Neuronal stem cell (in vitro differentiated cells): ENCODE measurements around the gene C19orf47.

ENCODE experiments used
- DNase-seq: peaks from one replicate; pipeline ENCODE4 v3.0.0-alpha.2; 2013; ENCODE audit warnings: low spot score
- H2AFZ ChIP-seq: one replicate; pipeline ENCODE4 v1.6.1; 2013; ENCODE audit warnings: mild to moderate bottlenecking, low read length, inconsistent platforms
- H2AK5ac ChIP-seq: 2 replicates; pipeline ENCODE4 v1.6.1; 2013; ENCODE audit warnings: low read depth, mild to moderate bottlenecking, inconsistent platforms, low read length, moderate library complexity, mixed read lengths
- H2BK120ac ChIP-seq: 2 replicates; pipeline ENCODE4 v1.6.1; 2013; ENCODE audit warnings: low read depth, mild to moderate bottlenecking, inconsistent platforms, low read length, moderate library complexity, mixed read lengths
- H2BK12ac ChIP-seq: one replicate; pipeline ENCODE4 v1.6.1; 2013; ENCODE audit warnings: low read length, inconsistent platforms
- H2BK15ac ChIP-seq: 2 replicates; pipeline ENCODE4 v1.6.1; 2013; ENCODE audit warnings: mild to moderate bottlenecking, low read length, inconsistent platforms, mixed read lengths
- H2BK5ac ChIP-seq: one replicate; pipeline ENCODE4 v1.6.1; 2013; ENCODE audit warnings: inconsistent platforms, mild to moderate bottlenecking, low read length, moderate library complexity
- H3K14ac ChIP-seq: one replicate; pipeline ENCODE4 v1.6.1; 2013; ENCODE audit warnings: low read length, inconsistent platforms
- H3K18ac ChIP-seq: 2 replicates; pipeline ENCODE4 v1.6.1; 2013; ENCODE audit warnings: low read length, inconsistent platforms
- H3K23ac ChIP-seq: 2 replicates; pipeline ENCODE4 v1.6.1; 2013; ENCODE audit warnings: low read depth, mild to moderate bottlenecking, mixed read lengths, low read length, inconsistent platforms; ENCODE audit not compliant: poor library complexity
- H3K27ac ChIP-seq: replicated peaks from 3 replicates; pipeline ENCODE4 v1.5.1; 2013; ENCODE audit warnings: low read length, inconsistent platforms
- H3K27me3 ChIP-seq, 3 experiments: 2 replicates each; pipeline ENCODE4 v1.6.1; 2013; ENCODE audit warnings: low read length in 3 of 3, mild to moderate bottlenecking in 2 of 3, inconsistent platforms in 1 of 3, low read depth in 1 of 3, mixed read lengths in 1 of 3, moderate library complexity in 1 of 3; ENCODE audit not compliant: control insufficient read depth in 3 of 3, insufficient read depth in 3 of 3
- H3K36me3 ChIP-seq, 2 donors: replicated peaks in 1 of 2; 2 replicates each; pipeline ENCODE4 v1.6.1; 2013; ENCODE audit warnings: low read length in 2 of 2; ENCODE audit not compliant: control insufficient read depth in 2 of 2, insufficient read depth in 2 of 2
- H3K4ac ChIP-seq: 2 replicates; pipeline ENCODE4 v1.6.1; 2013; ENCODE audit warnings: inconsistent platforms, mild to moderate bottlenecking, low read length, moderate library complexity
- H3K4me1 ChIP-seq, 2 donors: 1 replicate in 1 of 2; 2 replicates in 1 of 2; pipeline ENCODE4 v1.6.1; 2013; ENCODE audit warnings: low read length in 2 of 2, low read depth in 1 of 2; ENCODE audit not compliant: control insufficient read depth in 2 of 2, insufficient read depth in 1 of 2
- H3K4me2 ChIP-seq: one replicate; pipeline ENCODE4 v1.6.1; 2013; ENCODE audit warnings: mild to moderate bottlenecking, low read length, inconsistent platforms; ENCODE audit not compliant: insufficient read depth, poor library complexity, severe bottlenecking
- H3K4me3 ChIP-seq, 2 donors: 2 replicates each; pipeline ENCODE4 v1.5.1; 2013; ENCODE audit warnings: low read length in 2 of 2, mild to moderate bottlenecking in 2 of 2, inconsistent platforms in 1 of 2, moderate library complexity in 1 of 2
- H3K79me1 ChIP-seq: one replicate; pipeline ENCODE4 v1.6.1; 2013; ENCODE audit warnings: low read depth, mild to moderate bottlenecking, inconsistent platforms, low read length, moderate library complexity
- H3K9ac ChIP-seq: one replicate; pipeline ENCODE4 v1.6.1; 2013; ENCODE audit warnings: mild to moderate bottlenecking, low read depth, low read length, inconsistent platforms; ENCODE audit not compliant: poor library complexity
- H3K9me3 ChIP-seq, 2 donors: replicated peaks in 1 of 2; 2 replicates each; pipeline versions ENCODE3 to v1.6.1; 2013; ENCODE audit warnings: low read length in 2 of 2, mild to moderate bottlenecking in 2 of 2, inconsistent platforms in 1 of 2, low read depth in 1 of 2, mixed read lengths in 1 of 2, moderate library complexity in 1 of 2; ENCODE audit not compliant: control insufficient read depth in 2 of 2, insufficient read depth in 1 of 2
- H4K8ac ChIP-seq: one replicate; pipeline ENCODE4 v1.6.1; 2013; ENCODE audit warnings: low read depth, mild to moderate bottlenecking, inconsistent platforms, low read length, moderate library complexity
- H4K91ac ChIP-seq: one replicate; pipeline ENCODE4 v1.6.1; 2013; ENCODE audit warnings: low read length, low read depth, mild to moderate bottlenecking, inconsistent platforms; ENCODE audit not compliant: poor library complexity
- WGBS, 2 donors: extraction: QIAGEN DNeasy Blood & Tissue Kit; methylation state at CpG; one replicate each; pipeline ENCODE4 v1.1.7; 2013; ENCODE audit warnings: missing lambda C conversion rate in 2 of 2, mixed read lengths in 1 of 2; ENCODE audit not compliant: insufficient read length in 2 of 2, insufficient replicate concordance in 1 of 2; ENCODE audit errors: extremely low coverage in 2 of 2; 5-methylcytosine and 5-hydroxymethylcytosine counted together

Gene C19orf47

GRCh38 chr19:40378509-40378908, 30.3 kb upstream of the C19orf47 start:
- no peak overlapping the region for H3K4me3 ChIP-seq
- no peak overlapping the region for H2BK120ac ChIP-seq
- no CpG with 5 or more reads among the region's 2 CpGs for WGBS, 2 donors

GRCh38 chr19:40377876-40378385, 29.7 kb upstream of the C19orf47 start:
- Histone ChIP-seq H2AFZ (no peak overlapping the region), H3K18ac (no peak overlapping the region), H3K14ac (no peak overlapping the region), H3K4me1 (no peaks in the 10 kb centered on the region), H3K4me2 (no peak overlapping the region), H3K36me3 (peaks cover 39 to 57% of the 10 kb centered on the region in 2 donors), H3K27me3 (no peaks in the 10 kb centered on the region), H4K8ac (peak overlapping the region; percentile 43), H2BK12ac (no peak overlapping the region), H3K79me1 (peaks cover 10% of the 10 kb centered on the region), H2AK5ac (no peak overlapping the region), H4K91ac (no peak overlapping the region), H3K27ac (no peak overlapping the region), H2BK5ac (no peak overlapping the region), H3K4me3 (peak overlapping the region in 1 of 2 donors; percentile 55), H2BK15ac (no peak overlapping the region), H3K9ac (no peak overlapping the region), H3K23ac (no peak overlapping the region), H2BK120ac (no peak overlapping the region), H3K4ac (no peak overlapping the region), H3K9me3 (peaks cover 0 to 4% of the 10 kb centered on the region in 2 donors)
- no CpG with 5 or more reads among the region's 25 CpGs for WGBS, 2 donors
- DNase-seq = no peak

More at GRCh38 chr19:40378509-40378908, 30.3 kb upstream of the C19orf47 start:
- Histone ChIP-seq H3K79me1 (peaks cover 10% of the 10 kb centered on the region), H3K23ac (no peak overlapping the region), H2BK5ac (no peak overlapping the region), H3K4me2 (no peak overlapping the region), H4K8ac (no peak overlapping the region), H4K91ac (no peak overlapping the region), H3K27me3 (no peaks in the 10 kb centered on the region), H3K36me3 (peaks cover 37 to 52% of the 10 kb centered on the region in 2 donors), H2BK12ac (no peak overlapping the region), H3K4ac (no peak overlapping the region), H3K27ac (no peak overlapping the region), H3K4me1 (no peaks in the 10 kb centered on the region), H2AFZ (no peak overlapping the region), H2AK5ac (no peak overlapping the region), H3K14ac (no peak overlapping the region), H3K18ac (no peak overlapping the region), H3K9me3 (peaks cover 0 to 4% of the 10 kb centered on the region in 2 donors), H3K9ac (no peak overlapping the region), H2BK15ac (no peak overlapping the region)
- no peak for DNase-seq

- no peak overlapping the region for H2BK12ac ChIP-seq
- no peak overlapping the region for H2BK5ac ChIP-seq
- WGBS, 2 donors = no CpG with 5 or more reads among the region's 17 CpGs
These were observed 28.2 kb upstream of the C19orf47 start for GRCh38 chr19:40376286-40376862.

GRCh38 chr19:40374084-40374483, 25.9 kb upstream of the C19orf47 start:
- Histone ChIP-seq H3K27ac (no peak overlapping the region), H3K27me3 (no peaks in the 10 kb centered on the region), H3K9ac (no peak overlapping the region), H2BK12ac (no peak overlapping the region), H3K4me3 (no peak overlapping the region), H3K23ac (no peak overlapping the region), H2BK15ac (no peak overlapping the region), H3K14ac (no peak overlapping the region), H3K36me3 (peaks cover 58 to 83% of the 10 kb centered on the region in 2 donors), H2BK5ac (no peak overlapping the region), H3K18ac (no peak overlapping the region), H2AFZ (no peak overlapping the region), H4K8ac (no peak overlapping the region), H3K4me2 (no peak overlapping the region), H3K9me3 (peaks cover 0 to 3% of the 10 kb centered on the region in 2 donors), H3K79me1 (peaks cover 4% of the 10 kb centered on the region), H3K4me1 (no peaks in the 10 kb centered on the region), H3K4ac (no peak overlapping the region), H4K91ac (no peak overlapping the region), H2BK120ac (no peak overlapping the region), H2AK5ac (no peak overlapping the region)
- DNase-seq = no peak
- WGBS, 2 donors = no CpG with 5 or more reads among the region's 7 CpGs

More at GRCh38 chr19:40376286-40376862, 28.2 kb upstream of the C19orf47 start:
- H3K4ac ChIP-seq = no peak overlapping the region
- no peak overlapping the region for H3K14ac ChIP-seq
- peaks cover 52 to 72% of the 10 kb centered on the region in 2 donors for H3K36me3 ChIP-seq
- no peak overlapping the region for H2BK15ac ChIP-seq
- H3K9me3 ChIP-seq = peaks cover 0 to 4% of the 10 kb centered on the region in 2 donors
- H2AK5ac ChIP-seq = no peak overlapping the region
- H2AFZ ChIP-seq = no peak overlapping the region
- no peak overlapping the region for H2BK120ac ChIP-seq
- H3K27me3 ChIP-seq = no peaks in the 10 kb centered on the region
- H4K91ac ChIP-seq = no peak overlapping the region
- no peak overlapping the region for H4K8ac ChIP-seq
- H3K27ac ChIP-seq = no peak overlapping the region
- peak overlapping the region in 1 of 2 donors; percentile 38 for H3K4me3 ChIP-seq
- no peak overlapping the region for H3K4me2 ChIP-seq
- DNase-seq = no peak
- peaks cover 11% of the 10 kb centered on the region for H3K79me1 ChIP-seq
- no peak overlapping the region for H3K18ac ChIP-seq
- H3K4me1 ChIP-seq = no peaks in the 10 kb centered on the region
- peak overlapping the region; percentile 81 for H3K9ac ChIP-seq
- H3K23ac ChIP-seq = peak overlapping the region; percentile 80
